GF-D8 (cell line): Measurements from ENCODE around the gene MRPS34.
"Not testable (repeated sequence)": the region's sequence is repeated elsewhere in the genome, so short reads cannot be mapped to it uniquely, and the experiment has no call there.

ENCODE experiments used
- DNase-seq: peaks from one replicate; lab custom pipeline; 2025; lab: John Stamatoyannopoulos, UW

Gene MRPS34

GRCh38 chr16:1772908-1773702 lies at the start of gene MRPS34:
Gene MRPS34, minus strand, starts transcription at chr16:1773134. Its CDS starts 15 bp downstream, at chr16:1773119.
- DNase-seq, result peak; percentile 56

GRCh38 chr16:1821861-1822611 lies 49.1 kb upstream of the MRPS34 start:
- DNase-seq, result no peak

GRCh38 chr16:1820946-1821290 lies 48.0 kb upstream of the MRPS34 start:
- DNase-seq, result no peak

GRCh38 chr16:1820096-1820945 lies 47.4 kb upstream of the MRPS34 start:
- no peak for DNase-seq

- DNase-seq, result no peak
These were observed 46.7 kb upstream of the MRPS34 start for GRCh38 chr16:1819611-1820010.

- no peak for DNase-seq
These were observed 46.1 kb upstream of the MRPS34 start for GRCh38 chr16:1818873-1819525.

- no peak for DNase-seq
These were observed 45.4 kb upstream of the MRPS34 start for GRCh38 chr16:1818204-1818872.

GRCh38 chr16:1817716-1818115 lies 44.8 kb upstream of the MRPS34 start:
- DNase-seq, result no peak

GRCh38 chr16:1817276-1817589 lies 44.3 kb upstream of the MRPS34 start:
- DNase-seq, result no peak

- no peak for DNase-seq
These were observed 43.7 kb upstream of the MRPS34 start for GRCh38 chr16:1816396-1817275.

GRCh38 chr16:1815461-1815860 lies 42.5 kb upstream of the MRPS34 start:
- DNase-seq, result no peak

- no peak for DNase-seq
These were observed 39.8 kb upstream of the MRPS34 start for GRCh38 chr16:1812732-1813163.

GRCh38 chr16:1810536-1810935 lies 37.6 kb upstream of the MRPS34 start:
- no peak for DNase-seq

GRCh38 chr16:1810106-1810505 lies 37.2 kb upstream of the MRPS34 start:
- no peak for DNase-seq

GRCh38 chr16:1809281-1809801 lies 36.4 kb upstream of the MRPS34 start:
- DNase-seq, result no peak

GRCh38 chr16:1808691-1809090 lies 35.8 kb upstream of the MRPS34 start:
- DNase-seq, result no peak

- no peak for DNase-seq
These were observed 34.7 kb upstream of the MRPS34 start for GRCh38 chr16:1807626-1808025.

GRCh38 chr16:1800701-1801100 lies 27.8 kb upstream of the MRPS34 start:
- DNase-seq, result no peak

- DNase-seq, result not testable (repeated sequence)
These were observed 26.3 kb upstream of the MRPS34 start for GRCh38 chr16:1799263-1799662.
